Psoas muscle (tissue), 8 donors: Measurements from ENCODE around the gene NTNG1. TPM values are rescaled to one million over a fixed set of nuclear protein-coding genes. Genes with fewer than 3 reads are reported as not detected.
"Not testable (repeated sequence)": the region's sequence is repeated elsewhere in the genome, so short reads cannot be mapped to it uniquely, and the experiment has no call there.

Experiments
- ATAC-seq, 4 donors: fragments of 200-7000 bp; cut with Tn5 transposase; one replicate each; pipeline ENCODE4 v1.9.1; 2020; ENCODE audit warnings: moderate library complexity in 3 of 4, mild to moderate bottlenecking in 2 of 4
- DNase-seq, 2 donors: peaks; one replicate each; pipeline ENCODE4 v3.0.0-alpha.2; 2020
- H3K27ac ChIP-seq: fragments of 200-600 bp; one replicate; pipeline ENCODE4 v1.8.0; 2022
- H3K27me3 ChIP-seq, 3 donors: fragments of 200-600 bp in 1 of 3; one replicate each; pipeline versions ENCODE4 v1.6.1 to v1.8.0; 2013 to 2022; ENCODE audit warnings: low read length in 2 of 3, mild to moderate bottlenecking in 2 of 3, moderate library complexity in 1 of 3; ENCODE audit not compliant: insufficient read depth in 3 of 3
- H3K36me3 ChIP-seq, 2 donors: fragments of 200-600 bp in 1 of 2; one replicate each; pipeline versions ENCODE4 v1.6.1 to v1.8.0; 2013 to 2022; ENCODE audit warnings: low read depth in 1 of 2, mild to moderate bottlenecking in 1 of 2, moderate library complexity in 1 of 2; ENCODE audit not compliant: insufficient read depth in 1 of 2
- H3K4me1 ChIP-seq: fragments of 200-600 bp; one replicate; pipeline ENCODE4 v1.8.0; 2022
- H3K4me3 ChIP-seq: fragments of 200-600 bp; one replicate; pipeline ENCODE4 v1.8.0; 2022; ENCODE audit warnings: mild to moderate bottlenecking
- H3K9me3 ChIP-seq: fragments of 200-600 bp; one replicate; pipeline ENCODE4 v1.8.0; 2022
- CTCF ChIP-seq: fragments of 200-600 bp; IDR thresholded peaks from one replicate; pipeline ENCODE4 v1.8.0; 2022; ENCODE audit warnings: antibody characterized with exemption
- WGBS, 3 donors: extraction: QIAGEN DNeasy Blood & Tissue Kit; methylation state at CpG; one replicate each; pipeline versions ENCODE4 v1.1.6 to v1.1.7; 2013; 5-methylcytosine and 5-hydroxymethylcytosine counted together
- intact Hi-C, 2 donors: fragments of 100-400 bp; cut with DNase I; formaldehyde crosslinking; loops; one replicate each; pipeline versions ENCODE4 v1.11.0 to v1.14.2; 2022
- polyA plus RNA-seq, 3 donors: library from polyadenylated mRNA; stranded (reverse); fragments of 200-250 nt; gene quantifications; one replicate each; pipeline ENCODE4 v1.2.3, GENCODE V29; 2013
- total RNA-seq, 4 donors: library from RNA; stranded (reverse); fragmentation: NEBNext Ultra II Directional in 2 of 4; extraction: Animal tissue kit (Norgen Biotek cat#: 25700) in 2 of 4; gene quantifications; one replicate each; pipeline versions ENCODE4 v1.2.1 to v1.2.4, GENCODE V29; 2021 to 2023
- donor health status: healthy with polysubstance abuse.
- donor health status: DM: no; HTN: no; CAD: no; lungs with moderate emphysema.
- donor health status: Bipolar disorder and iron deficiency.
- donor health status: healthy.
- donor health status: DM: yes; HTN: yes; CAD: no.
- donor health status: DM: no; HTN: no; CAD: no.
- donor health status: DM: no; HTN: no; CAD: no.
- donor health status: DM: yes; HTN: yes; CAD: no.

NTNG1 gene
- total and polyA plus RNA-seq, 7 donors, result 0.01 to 0.34 (median 0.27) TPM; not detected in 4

GRCh38 chr1:107231291-107231690 lies 90.5 kb downstream of the NTNG1 start:
- H3K4me1 ChIP-seq, result no peaks in the 10 kb centered on the region
- 46 to 49% (median 49%) methylated on average over 2 of the region's 2 CpGs for WGBS, 3 donors
- no peak overlapping the region for H3K4me3 ChIP-seq
- H3K36me3 ChIP-seq, result no peaks in the 10 kb centered on the region
- TF ChIP-seq CTCF, result no peak
- DNase-seq (no peak), ATAC-seq (no peak)
- no peaks in the 10 kb centered on the region for H3K9me3 ChIP-seq
- no peak overlapping the region for H3K27ac ChIP-seq
- intact Hi-C loops, result no loop called here
- no peaks in the 10 kb centered on the region for H3K27me3 ChIP-seq

GRCh38 chr1:107232426-107232825 lies 91.6 kb downstream of the NTNG1 start:
- intact Hi-C loops, result no loop called here
- H3K4me1 ChIP-seq, result no peaks in the 10 kb centered on the region
- H3K9me3 ChIP-seq, result no peaks in the 10 kb centered on the region
- H3K36me3 ChIP-seq, result no peaks in the 10 kb centered on the region
- no peak for TF ChIP-seq CTCF
- no peak for ATAC-seq
- H3K27ac ChIP-seq, result no peak overlapping the region
- H3K27me3 ChIP-seq, result peaks cover 0 to 2% (median 0%) of the 10 kb centered on the region in 3 donors
- no peak overlapping the region for H3K4me3 ChIP-seq
- 75 to 84% (median 79%) methylated on average over 2 of the region's 2 CpGs for WGBS, 3 donors
- DNase-seq, result no peak

- H3K4me1 ChIP-seq, H3K9me3 ChIP-seq, H3K27ac ChIP-seq, H3K4me3 ChIP-seq, H3K36me3 ChIP-seq, ATAC-seq, DNase-seq, intact Hi-C loops, H3K27me3 ChIP-seq: not testable (repeated sequence)
- WGBS, 3 donors, result 92 to 96% (median 93%) methylated on average over 3 of the region's 3 CpGs
These were observed 95.9 kb downstream of the NTNG1 start for GRCh38 chr1:107236760-107237159.

- TF ChIP-seq CTCF, result no peak
- Histone ChIP-seq H3K27ac (no peak overlapping the region), H3K9me3 (no peaks in the 10 kb centered on the region), H3K4me3 (no peak overlapping the region), H3K36me3 (no peaks in the 10 kb centered on the region), H3K4me1 (no peaks in the 10 kb centered on the region), H3K27me3 (no peaks in the 10 kb centered on the region)
- DNase-seq (no peak), ATAC-seq (no peak)
- WGBS, 3 donors, result 74 to 83% (median 76%) methylated on average over 7 of the region's 7 CpGs
- intact Hi-C loops, result no loop called here
These were observed 102.6 kb downstream of the NTNG1 start for GRCh38 chr1:107243461-107243860.

GRCh38 chr1:107244709-107245500 lies 104.1 kb downstream of the NTNG1 start:
- no peaks in the 10 kb centered on the region for H3K27me3 ChIP-seq
- no peaks in the 10 kb centered on the region for H3K4me1 ChIP-seq
- H3K36me3 ChIP-seq, result no peaks in the 10 kb centered on the region
- no peak for TF ChIP-seq CTCF
- 68 to 78% (median 68%) methylated on average over 7 of the region's 7 CpGs for WGBS, 3 donors
- H3K27ac ChIP-seq, result no peak overlapping the region
- ATAC-seq, result no peak
- H3K9me3 ChIP-seq, result no peaks in the 10 kb centered on the region
- no peak for DNase-seq
- intact Hi-C loops, result no loop called here
- no peak overlapping the region for H3K4me3 ChIP-seq
